Measurements from ENCODE around the gene INTS15.
"Not testable (repeated sequence)": the region's sequence is repeated elsewhere in the genome, so short reads cannot be mapped to it uniquely, and the experiment has no call there.

Gene INTS15

DNA sequence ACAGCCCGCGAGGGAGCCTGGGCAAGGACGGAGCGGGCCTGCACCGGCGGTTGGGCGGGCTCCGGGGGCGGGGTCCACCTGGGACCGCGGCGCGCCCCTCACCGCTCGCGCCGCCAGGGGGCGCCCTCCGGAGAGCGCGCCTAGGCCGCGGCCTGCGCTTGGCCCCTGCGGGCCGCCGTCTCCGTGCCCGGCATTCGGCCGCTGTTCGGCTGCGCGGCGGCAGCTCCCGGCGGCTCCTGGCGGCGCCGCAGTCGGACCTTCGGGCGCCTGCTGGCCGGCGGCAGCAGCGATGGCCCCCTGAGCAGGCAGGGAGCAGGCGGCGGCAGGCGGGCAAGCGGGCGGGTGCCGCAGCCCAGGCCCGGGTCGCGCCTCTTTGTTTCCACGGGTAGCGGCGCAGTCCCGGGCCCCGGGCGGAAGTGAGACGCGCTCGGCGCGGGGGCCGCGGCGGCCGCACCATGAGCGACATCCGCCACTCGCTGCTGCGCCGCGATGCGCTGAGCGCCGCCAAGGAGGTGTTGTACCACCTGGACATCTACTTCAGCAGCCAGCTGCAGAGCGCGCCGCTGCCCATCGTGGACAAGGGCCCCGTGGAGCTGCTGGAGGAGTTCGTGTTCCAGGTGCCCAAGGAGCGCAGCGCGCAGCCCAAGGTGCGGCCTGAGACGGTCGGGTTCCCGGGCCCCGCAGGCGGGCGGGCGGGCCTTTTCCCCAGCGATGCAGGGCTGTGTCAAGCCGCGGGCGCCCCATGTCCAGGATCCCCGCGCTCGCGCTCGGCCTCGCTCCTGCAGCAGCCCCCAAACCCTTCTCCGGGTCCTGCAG, at the start of gene INTS15:
Gene INTS15 (plus strand): TSS at position 193 of the 816 bp plus-strand sequence. CDS start 263 bp downstream, at position 456.
- peak; percentile 77 for DNase-seq

DNA sequence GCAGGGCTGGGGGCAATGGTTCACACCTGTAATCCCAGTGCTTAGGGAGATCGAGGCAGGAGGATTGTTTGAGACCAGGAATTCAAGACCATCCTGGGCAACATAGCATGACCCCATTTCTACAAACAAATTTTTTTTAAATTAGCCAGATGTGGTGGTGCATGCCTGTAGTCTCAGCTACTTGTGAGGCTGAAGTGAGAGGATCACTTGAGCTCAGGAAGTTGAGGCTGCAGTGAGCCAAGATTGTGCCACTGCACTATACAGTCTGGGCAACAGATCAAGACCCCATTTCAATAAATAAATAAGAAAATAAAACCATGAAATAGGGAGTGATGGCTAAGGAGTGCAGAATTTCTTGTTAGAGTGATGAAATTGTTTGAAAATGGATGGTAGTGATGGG, 47.5 kb upstream of the INTS15 start:
- DNase-seq: no peak

DNA sequence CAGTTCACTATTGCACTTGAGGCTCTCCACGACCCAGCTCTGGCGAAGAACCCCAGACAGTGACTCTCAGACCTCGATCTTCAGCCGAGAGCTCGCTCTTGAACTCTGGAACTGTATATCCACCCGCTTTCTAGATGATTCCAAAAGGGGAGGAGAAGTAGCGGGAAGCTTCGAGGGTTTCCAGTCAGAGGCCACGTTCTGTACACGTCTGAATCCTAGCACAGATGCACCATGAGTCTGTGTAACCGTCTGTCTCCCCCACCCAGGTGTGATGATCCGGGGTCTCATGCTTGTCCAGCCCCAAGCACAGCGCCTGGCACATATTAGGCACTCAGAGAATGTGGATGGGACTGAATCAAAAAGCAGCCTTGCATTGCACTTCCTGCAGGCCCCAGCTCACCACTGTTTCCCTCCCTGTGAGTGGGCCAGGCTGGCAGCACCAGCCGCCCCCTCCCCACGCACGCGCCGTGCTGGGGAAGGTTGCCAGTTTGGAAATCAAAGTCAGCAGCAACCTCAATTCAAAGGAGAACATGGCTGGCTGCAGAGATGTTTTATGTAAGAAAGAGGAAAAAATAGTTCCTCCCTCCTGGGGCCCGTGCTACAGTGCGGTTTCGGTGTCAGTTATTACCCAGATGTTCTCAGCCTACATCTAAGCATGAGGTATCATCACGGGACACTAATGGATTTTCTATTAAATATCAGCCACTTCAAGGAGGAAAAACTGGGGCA, 44.3 kb upstream of the INTS15 start:
- no peak for DNase-seq

DNA sequence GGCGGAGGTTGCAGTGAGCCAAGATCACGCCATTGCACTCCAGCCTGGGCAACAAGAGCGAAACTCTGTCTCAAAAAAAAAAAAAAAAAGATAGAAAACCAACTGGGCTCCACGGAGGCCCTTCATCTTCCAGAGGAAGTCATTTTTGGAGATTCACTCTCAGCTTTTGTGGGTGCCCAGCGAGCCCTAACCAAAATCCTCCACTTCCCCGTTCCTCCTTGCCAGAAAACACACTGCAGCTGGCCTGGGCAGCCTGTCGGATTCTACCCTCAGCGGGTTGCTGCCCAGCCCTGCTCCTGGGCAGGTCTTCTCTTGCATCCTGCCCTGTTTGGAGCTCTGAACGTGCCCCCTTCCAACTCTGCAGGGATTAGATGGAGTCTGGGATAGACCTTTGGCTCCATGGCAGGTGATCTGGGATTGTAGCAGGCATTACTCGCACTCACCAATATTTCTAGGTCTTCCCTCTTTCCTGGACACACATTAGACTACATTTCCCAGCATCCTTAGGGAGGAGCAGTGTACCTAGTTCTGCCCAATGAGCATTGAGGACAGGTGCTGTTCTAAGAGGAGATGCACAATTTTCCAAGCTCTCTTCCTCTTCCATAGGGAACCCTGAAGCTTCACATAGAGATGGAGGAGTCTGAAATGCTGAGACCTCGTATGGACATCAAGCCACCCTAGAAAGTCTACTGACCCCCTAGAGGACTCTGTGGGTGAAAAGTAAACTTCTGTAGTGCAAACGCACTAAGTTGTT, 43.1 kb upstream of the INTS15 start:
- DNase-seq: no peak

DNA sequence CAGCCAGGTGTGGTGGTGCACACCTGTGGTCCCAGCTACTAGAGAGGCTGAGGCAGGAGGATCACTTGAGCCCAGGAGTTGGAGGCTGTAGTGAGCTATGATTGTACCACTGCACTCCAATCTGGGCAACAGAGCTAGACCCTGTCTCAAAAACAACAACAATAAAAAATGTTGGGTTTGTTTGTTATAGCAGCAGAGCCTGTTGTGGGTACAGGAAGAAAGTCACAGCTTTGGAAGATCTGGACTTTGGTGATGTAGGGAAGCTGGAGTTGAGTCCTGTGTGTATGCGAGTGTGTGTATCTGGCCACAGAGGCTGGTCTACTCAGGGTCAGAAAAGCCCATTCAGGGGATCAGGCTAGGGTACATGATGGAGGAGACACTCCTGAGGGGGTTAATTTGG, 42.4 kb upstream of the INTS15 start:
- DNase-seq: no peak

DNA sequence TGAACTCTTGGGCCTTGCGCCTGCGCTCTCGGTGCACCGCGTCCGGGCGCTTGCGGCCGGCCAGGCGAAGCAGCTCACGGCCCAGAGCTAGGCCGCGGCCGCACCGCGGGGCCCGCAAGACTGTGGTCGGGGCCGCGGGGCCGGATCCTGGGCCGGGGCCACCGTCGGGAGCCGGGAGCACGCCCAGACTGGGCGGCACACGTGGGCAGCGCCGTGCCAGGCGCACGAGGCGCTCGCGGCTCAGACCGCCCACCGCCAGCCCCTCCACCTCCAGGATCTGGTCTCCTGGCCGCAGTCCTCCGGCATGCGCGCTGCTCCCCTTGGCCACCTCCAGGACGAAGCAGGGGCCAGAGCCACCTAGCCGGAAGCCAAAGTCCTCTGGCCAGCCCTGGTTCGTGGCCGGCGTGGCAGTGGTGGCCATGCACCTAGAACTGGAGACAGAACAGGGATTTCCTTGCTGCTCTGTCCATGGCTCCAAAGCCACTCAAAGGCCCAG, 38.8 kb upstream of the INTS15 start, which contains the start of gene GRID2IP:
Gene GRID2IP (minus strand): TSS at position 446 of the 496 bp plus-strand sequence. CDS start 25 bp downstream, at position 421.
- no peak for DNase-seq

DNA sequence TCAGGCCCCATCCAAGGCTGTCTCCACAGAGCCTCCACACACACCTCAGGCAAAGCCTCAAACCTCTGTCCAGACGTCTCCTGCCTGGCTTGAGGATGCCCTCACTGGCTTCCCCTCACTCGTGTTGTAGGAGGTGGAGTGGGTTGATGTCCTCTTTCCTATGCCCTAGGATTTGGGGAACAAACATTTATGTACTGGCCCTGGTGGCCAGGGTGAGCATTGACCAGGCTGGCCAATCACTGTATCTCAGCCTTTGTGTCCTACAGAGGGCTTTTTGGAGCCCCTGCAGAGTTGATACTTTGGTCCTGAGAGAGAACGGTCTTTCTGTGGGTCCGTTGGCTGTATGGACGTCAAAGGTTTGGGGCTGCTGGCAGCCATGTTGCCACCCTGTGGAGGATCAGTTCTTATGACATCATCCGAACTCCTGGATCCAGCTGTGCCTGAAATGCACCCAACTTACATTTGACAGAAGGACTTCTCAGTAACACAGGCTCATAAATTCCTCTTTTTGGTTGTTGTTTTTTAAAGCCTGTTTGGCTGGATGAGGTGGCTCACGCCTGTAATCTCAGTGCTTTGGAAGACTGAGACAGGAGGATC, 36.3 kb upstream of the INTS15 start:
- no peak for DNase-seq

DNA sequence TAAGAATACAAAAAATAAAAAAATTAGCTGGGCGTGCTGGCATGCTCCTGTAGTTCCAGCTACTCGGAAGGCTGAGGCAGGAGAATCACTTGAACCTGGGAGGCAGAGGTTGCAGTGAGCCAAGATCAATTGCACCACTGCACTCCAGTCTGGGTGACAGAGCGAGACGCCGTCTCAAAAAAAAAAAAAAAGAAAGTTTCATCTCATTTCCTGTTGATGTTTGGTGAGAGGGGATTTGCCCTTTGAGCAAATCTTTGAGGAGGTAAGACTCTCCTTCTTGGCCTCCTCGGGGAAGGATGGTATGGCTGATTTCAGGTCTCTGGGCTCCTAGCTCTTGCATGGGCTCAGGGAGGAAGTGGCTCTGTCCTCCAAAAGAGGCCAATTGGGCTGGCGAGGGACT, 35.0 kb upstream of the INTS15 start:
- DNase-seq: no peak

DNA sequence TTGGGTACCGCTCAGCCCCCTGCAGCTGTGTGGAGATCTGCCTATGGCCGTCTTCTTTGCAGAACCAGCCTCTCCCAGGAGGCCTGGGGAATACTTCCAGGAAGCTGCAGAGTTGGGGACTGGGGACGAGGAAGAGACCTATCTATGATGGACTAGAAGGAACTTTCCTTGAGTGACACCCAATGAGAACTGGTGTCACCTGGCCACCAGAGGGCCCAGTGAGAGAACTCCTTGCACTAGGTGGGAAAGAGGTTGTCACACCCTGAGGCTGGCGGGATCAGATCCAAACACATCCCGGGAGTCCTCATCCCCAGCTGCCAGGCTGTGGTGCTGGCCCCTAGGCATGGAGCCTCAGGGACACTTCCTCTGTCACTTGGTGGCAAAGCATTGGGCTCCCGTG, 33.6 kb upstream of the INTS15 start:
- no peak for DNase-seq

DNA sequence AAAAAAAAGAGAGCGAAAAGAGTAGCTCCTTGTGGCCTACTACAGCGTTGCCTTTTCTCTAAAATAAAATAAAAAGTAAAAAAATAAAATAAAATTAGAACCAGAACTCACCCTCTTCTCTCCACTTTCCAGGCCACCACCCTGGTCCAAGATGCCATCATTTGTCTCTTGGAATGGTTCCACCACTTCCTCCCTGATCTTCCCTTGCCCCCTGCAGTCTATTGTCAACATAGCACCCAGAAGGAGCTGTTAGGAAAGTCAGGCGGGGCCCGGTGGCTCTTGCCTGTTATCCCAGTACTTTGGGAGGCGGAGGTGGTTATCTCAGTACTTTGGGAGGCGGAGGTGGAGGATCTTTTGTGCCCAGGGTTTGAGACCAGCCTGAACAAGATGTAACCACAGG, 31.0 kb upstream of the INTS15 start:
- DNase-seq: peak; percentile 36

DNA sequence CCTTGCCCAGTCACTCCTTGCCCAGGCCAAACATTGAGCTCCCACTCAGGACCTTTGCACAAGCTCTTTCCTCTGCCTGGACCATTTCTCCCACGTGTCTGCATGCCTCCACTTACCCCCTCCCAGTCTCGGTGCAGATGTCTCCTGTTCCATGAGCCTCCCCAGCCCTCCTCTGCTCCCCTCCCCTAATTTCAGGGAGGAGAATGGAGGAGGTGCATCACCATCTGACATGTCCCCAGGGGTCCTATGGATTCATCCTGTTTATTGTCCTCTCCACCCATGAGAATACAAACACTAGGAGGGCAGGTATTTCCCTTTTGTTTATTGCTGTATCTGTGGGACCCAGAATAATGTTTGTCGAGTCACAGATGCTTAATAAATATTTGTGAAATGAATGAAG, 29.9 kb upstream of the INTS15 start:
- no peak for DNase-seq

DNA sequence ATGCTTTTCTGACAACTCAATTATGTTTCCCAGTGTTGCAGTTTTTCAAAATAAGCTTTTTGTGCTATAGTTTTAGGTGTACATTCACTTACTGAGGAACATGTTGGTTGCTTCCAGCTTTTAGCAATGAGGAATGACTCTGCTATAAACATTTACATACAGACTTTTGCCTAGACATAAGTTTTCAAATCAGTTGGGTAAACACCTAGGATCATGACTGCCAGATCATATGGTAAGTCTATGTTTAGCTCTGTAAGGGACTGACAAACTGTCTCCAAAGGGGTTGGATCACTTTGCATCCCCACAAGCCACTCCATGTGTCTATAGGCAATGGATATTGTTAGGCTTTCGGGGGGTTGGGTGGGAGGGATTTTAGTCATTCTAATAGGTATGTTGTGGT, 27.7 kb upstream of the INTS15 start:
- DNase-seq: no peak

DNA sequence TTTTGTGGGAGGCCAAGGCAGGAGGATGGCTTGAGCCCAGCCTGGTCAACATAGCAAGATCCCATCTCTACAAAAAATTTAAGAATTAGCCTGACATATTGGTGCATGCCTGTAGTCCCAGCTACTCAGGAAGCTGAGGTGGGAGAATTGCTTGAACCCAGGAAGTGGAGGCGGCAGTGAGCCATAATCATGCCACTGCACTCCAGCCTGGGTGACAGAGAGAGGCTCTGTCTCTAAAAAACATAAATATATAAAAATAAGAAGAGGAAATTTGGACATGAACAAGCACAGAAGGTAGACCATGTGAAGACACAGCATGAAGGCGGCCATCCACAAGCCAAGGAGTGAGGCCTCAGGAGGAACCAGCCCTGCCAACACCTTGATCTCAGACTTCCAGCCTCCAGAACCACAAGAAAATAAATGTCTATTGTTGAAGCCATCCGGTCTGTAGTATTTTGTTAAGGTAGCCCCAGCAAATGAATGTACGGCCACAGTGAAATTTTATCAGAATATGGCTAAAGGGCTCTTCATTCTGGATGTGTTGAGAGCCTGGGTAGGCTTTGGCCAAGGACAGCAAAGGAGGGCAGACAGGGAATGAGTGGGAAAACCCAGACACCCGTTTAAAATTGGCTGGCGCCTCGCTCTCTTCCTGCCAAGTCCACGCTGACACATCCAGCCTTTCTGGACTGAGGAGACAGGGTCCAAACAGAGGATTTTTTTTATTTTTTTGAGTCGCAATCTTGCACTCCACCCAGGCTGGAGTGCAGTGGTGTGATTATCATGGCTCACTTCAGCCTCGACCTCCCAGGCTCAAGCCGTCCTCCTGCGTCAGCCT, 25.7 kb upstream of the INTS15 start:
- DNase-seq: no peak

DNA sequence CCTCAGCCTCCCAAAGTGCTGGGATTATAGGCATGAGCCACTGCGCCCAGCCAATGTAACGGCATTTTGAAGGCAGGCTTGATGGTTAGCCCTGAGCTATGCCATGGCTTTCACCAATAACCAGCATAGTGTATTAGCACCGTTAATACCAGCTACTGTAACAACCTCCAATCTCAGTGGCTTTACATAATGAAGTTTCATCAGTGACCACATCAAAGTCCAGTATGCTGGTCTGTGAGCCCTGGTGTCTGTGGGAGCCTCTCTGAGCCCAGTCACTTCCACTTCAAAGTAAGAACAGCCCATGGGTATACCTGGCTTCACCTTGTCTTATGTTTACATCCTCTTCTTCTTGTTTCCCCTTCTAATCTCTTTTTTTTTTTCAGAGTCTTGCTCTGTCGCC, 24.2 kb upstream of the INTS15 start:
- no peak for DNase-seq

DNA sequence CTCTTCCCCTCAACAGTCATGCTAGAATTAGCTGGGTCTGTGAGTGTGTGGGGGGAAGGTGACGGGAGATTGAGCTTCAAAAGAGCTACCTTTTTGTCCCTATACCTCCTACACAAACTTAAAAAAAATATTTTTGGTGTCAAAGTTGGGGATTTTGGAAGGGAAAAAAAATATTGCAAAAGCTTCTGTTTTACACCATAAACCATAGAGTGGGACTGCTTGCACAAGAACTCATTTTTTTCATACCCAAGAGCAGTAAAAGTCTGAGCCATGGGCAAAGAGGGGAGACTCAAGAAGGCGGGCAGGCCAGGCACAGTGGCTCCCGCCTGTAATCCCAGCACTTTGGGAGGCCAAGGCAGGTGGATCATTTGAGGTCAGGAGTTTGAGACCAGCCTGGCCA, 21.9 kb upstream of the INTS15 start:
- no peak for DNase-seq

DNA sequence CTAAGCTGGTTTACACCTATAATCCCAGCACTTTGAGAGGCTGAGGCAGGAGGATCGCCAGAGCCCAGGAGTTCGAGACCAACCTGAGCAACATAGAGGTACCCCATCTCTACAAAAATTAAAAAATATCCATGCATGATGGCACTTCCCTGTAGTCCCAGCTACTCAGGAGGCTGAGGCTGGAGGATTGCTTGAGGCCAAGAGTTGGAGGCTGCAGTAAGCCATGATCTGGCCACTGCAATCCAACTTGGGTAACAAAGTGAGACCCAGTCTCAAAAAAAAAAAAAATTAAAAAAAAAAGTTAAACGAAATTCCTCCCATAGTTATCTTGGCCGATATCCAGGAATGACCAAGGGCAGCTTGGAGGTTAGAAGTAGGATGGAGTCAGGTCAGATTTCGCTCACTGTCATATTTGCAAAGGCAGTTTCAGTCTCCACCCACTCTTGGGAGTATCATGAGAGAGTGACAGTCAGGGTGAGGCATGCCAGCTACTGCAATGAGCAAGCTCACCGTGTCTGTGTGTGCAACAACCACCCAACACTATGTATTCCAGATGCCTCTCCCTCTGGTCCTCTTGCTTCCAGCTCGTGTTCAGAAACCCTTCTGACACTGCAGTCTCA, 18.6 kb upstream of the INTS15 start:
- no peak for DNase-seq

DNA sequence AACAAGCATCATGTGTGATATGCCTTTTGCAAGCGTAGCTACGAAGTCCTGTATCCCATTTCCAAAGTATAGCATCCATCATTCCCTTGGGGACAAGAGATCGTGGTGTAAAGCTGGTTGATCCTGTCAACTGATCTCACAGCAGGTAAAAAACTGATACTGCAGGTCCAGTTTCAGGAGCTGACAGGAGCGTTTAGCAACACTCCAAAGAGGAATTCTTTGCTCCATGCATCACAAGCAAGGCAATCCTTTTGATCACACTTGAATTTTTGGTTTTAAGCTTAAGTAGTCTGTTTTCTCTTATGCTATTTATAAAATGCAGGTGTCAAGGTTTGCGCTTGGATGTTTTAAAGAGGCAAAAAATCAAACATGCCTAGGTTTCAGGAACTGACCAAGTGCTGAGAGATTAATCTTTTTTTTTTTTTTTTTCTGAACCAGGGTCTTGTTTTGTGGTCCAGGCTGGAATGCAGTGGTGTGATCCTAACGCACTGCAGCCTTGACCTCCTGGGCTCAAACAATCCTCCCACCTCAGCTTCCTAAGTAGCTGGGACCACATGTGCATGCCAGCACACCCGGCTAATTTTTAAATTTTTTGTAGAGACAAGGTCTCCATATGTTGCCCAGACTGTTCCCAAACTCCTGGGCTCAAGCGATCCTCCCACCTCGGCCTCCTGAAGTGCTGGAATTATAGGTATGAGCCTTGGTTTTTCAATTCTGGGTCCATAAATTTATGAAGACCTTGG, 14.4 kb upstream of the INTS15 start:
- no peak for DNase-seq

DNA sequence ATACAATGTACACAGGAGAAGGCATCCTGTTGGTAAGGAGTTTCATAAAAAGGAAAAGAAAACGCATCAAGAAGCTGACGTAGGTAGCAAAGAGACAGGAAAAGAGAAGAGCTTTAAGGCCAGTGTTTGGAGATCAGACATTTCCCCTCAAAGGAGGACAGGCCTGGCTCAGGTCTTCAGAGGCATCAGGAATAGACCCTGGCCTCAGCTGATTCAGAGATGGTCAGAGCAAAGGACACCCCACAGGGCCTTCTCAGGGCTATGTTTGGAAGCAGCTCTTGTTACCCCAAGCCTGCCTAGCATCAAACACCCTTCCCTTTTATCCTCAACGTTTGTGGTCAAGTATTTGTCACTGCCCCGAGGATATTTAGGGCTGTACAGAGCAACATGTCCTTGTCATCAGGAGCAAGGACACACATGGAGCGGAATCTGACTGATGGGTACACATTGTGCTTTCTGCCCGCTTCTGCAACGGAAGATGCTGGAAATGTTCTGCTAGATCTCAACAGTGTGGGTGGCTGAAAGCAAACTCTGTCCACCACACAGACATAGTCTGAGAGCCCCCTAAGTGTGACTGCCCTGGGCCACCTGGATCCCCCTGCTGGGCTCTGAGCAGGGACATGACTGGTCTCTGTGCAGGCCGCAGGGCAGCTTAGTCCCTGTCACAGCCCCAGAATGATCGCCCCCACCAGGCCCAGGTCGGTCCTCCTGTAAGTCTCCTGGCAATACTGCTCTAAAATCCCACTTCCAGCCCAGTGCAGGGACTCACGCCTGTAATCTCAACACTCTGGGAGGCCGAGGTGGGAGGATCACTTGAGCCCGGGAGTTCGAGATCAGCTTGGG, 13.6 kb upstream of the INTS15 start:
- no peak for DNase-seq

DNA sequence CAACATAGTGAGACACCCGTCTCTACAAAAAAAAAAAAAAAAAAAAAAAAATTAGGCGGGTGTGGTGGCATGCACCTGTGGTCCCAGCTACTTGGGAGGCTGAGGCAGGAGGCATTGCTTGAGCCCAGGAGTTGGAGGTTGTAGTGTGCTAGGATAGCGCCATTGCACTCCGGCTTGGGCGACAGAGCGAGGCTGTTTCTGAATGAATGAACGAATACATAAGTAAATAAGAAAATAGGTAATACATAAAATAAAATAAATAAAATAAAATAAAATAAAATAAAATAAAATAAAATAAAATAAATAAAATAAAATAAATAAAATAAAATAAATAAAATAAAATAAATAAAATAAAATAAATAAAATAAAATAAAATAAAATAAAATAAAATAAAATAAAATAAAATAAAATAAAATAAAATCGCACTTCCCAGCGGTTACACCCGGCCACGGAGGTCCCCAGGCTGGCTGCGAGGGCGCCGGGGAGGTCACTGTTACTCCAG, 12.9 kb upstream of the INTS15 start:
- DNase-seq: not testable (repeated sequence)

Data from fibroblast of skin of right quadriceps (primary cell).